COLO829 (cell line): ENCODE results near the gene APOA5.

Experiments
- DNase-seq: peaks from one replicate; pipeline ENCODE4 v3.0.0; 2012; ENCODE audit warnings: low spot score

Gene APOA5

GRCh38 chr11:116797816-116798215 lies 6.1 kb upstream of the APOA5 start:
- no peak for DNase-seq

GRCh38 chr11:116796548-116796947 lies 4.9 kb upstream of the APOA5 start:
- DNase-seq = no peak

- no peak for DNase-seq
Observed at GRCh38 chr11:116794851-116795250, 3.2 kb upstream of the APOA5 start.

GRCh38 chr11:116793772-116794097 lies 2.1 kb upstream of the APOA5 start:
- DNase-seq = no peak

- DNase-seq = no peak
Observed at GRCh38 chr11:116792869-116793771, 1.4 kb upstream of the APOA5 start.

- no peak for DNase-seq
Observed at GRCh38 chr11:116792144-116792868, 627 bp upstream of the APOA5 start.

- DNase-seq = peak; percentile 81
Observed at GRCh38 chr11:116791002-116791812, 472 bp downstream of the APOA5 start.

GRCh38 chr11:116790167-116791001 lies 1.3 kb downstream of the APOA5 start:
- no peak for DNase-seq

GRCh38 chr11:116788975-116789374 lies 2.7 kb downstream of the APOA5 start:
- DNase-seq = no peak

- DNase-seq = no peak
Observed at GRCh38 chr11:116788534-116788933, 3.1 kb downstream of the APOA5 start.

GRCh38 chr11:116787786-116788486 lies 3.7 kb downstream of the APOA5 start, which contains the start of gene ZPR1:
TSS of gene ZPR1 (minus strand) at chr11:116788023. CDS start at chr11:116787990, 33 bp downstream.
- DNase-seq = peak; percentile 60

GRCh38 chr11:116787436-116787785 lies 4.3 kb downstream of the APOA5 start:
- DNase-seq = no peak

- no peak for DNase-seq
Observed at GRCh38 chr11:116786966-116787365, 4.7 kb downstream of the APOA5 start.

GRCh38 chr11:116786326-116786725 lies 5.4 kb downstream of the APOA5 start:
- no peak for DNase-seq

GRCh38 chr11:116782728-116783127 lies 9.0 kb downstream of the APOA5 start:
- no peak for DNase-seq

GRCh38 chr11:116778556-116778955 lies 13.1 kb downstream of the APOA5 start:
- DNase-seq = no peak

GRCh38 chr11:116777056-116777455 lies 14.6 kb downstream of the APOA5 start:
- no peak for DNase-seq

- no peak for DNase-seq
Observed at GRCh38 chr11:116776522-116776984, 15.1 kb downstream of the APOA5 start.

- no peak for DNase-seq
Observed at GRCh38 chr11:116775975-116776374, 15.7 kb downstream of the APOA5 start.

GRCh38 chr11:116774661-116775060 lies 17.0 kb downstream of the APOA5 start:
- no peak for DNase-seq
